Caco-2 (cell line): ENCODE results near the gene TPM4. TPM values are rescaled to one million over a fixed set of nuclear protein-coding genes. Genes with fewer than 3 reads are reported as not detected.
"Not testable (repeated sequence)": the region's sequence is repeated elsewhere in the genome, so short reads cannot be mapped to it uniquely, and the experiment has no call there.

Experiments
- BruUV-seq: library from RNA; stranded (reverse); fragments of 400-500 nt; replicated peaks from 2 replicates; lab custom pipeline; 2021; lab: Mats Ljungman, UMichigan
- CTCF ChIA-PET: fragments of 300-600 bp; sonication (Branson Sonifier 250); formaldehyde crosslinking; loops from one replicate; lab custom pipeline; 2022; ENCODE audit warnings: antibody characterized with exemption; lab: Charles Lee
- POLR2A ChIA-PET: fragments of 300-600 bp; sonication (Branson Sonifier 250); formaldehyde crosslinking; loops from one replicate; lab custom pipeline; 2022; ENCODE audit warnings: antibody characterized with exemption; lab: Charles Lee
- DNase-seq, 2 experiments: peaks; one replicate each; pipeline versions ENCODE4 v3.0.0 to v3.0.0-alpha.2; 2020 to 2022
- H3K27me3 ChIP-seq: replicated peaks from 2 replicates; pipeline ENCODE4 v1.6.0; 2011; ENCODE audit warnings: low read length; ENCODE audit not compliant: control insufficient read depth, insufficient read depth
- H3K36me3 ChIP-seq: 2 replicates; pipeline ENCODE4 v1.5.1; 2011; ENCODE audit warnings: low read length; ENCODE audit not compliant: control insufficient read depth, insufficient read depth
- H3K4me1 ChIP-seq: fragments of 250-450 bp; sonication (Bioruptor Pico); 2 replicates; pipeline ENCODE4 v1.5.1; 2020; ENCODE audit warnings: mild to moderate bottlenecking
- H3K4me3 ChIP-seq: 2 replicates; pipeline ENCODE4 v1.5.1; 2011; ENCODE audit warnings: low read depth, mild to moderate bottlenecking, control low read depth, low read length
- H3K9me3 ChIP-seq: fragments of 250-450 bp; sonication (Bioruptor Pico); 2 replicates; pipeline ENCODE4 v1.5.1; 2020; ENCODE audit warnings: mild to moderate bottlenecking, moderate library complexity
- H3K27ac Mint-ChIP-seq: one replicate; pipeline ENCODE4 v1.8.0; 2022; ENCODE audit warnings: mixed read lengths; ENCODE audit not compliant: unreplicated experiment
- H3K27me3 Mint-ChIP-seq: one replicate; pipeline ENCODE4 v1.8.0; 2022; ENCODE audit warnings: mixed read lengths; ENCODE audit not compliant: insufficient read depth, unreplicated experiment
- H3K36me3 Mint-ChIP-seq: one replicate; pipeline ENCODE4 v1.8.0; 2022; ENCODE audit warnings: mild to moderate bottlenecking, mixed read lengths; ENCODE audit not compliant: insufficient read depth, unreplicated experiment
- H3K4me1 Mint-ChIP-seq: one replicate; pipeline ENCODE4 v1.8.0; 2022; ENCODE audit warnings: low read depth, mixed read lengths; ENCODE audit not compliant: unreplicated experiment
- H3K4me3 Mint-ChIP-seq: one replicate; pipeline ENCODE4 v1.8.0; 2022; ENCODE audit warnings: mild to moderate bottlenecking, moderate library complexity, mixed read lengths; ENCODE audit not compliant: unreplicated experiment
- H3K9me3 Mint-ChIP-seq: one replicate; pipeline ENCODE4 v1.8.0; 2022; ENCODE audit warnings: mixed read lengths; ENCODE audit not compliant: unreplicated experiment
- CTCF ChIP-seq, 2 experiments: fragments of 200-600 bp in 1 of 2; IDR thresholded peaks; 1 replicate in 1 of 2; 2 replicates in 1 of 2; pipeline versions ENCODE4 v1.5.1 to v1.8.0; 2011 to 2022; ENCODE audit warnings: antibody characterized with exemption in 1 of 2, control low read depth in 1 of 2, inconsistent platforms in 1 of 2, low read depth in 1 of 2, low read length in 1 of 2, mild to moderate bottlenecking in 1 of 2, moderate library complexity in 1 of 2; ENCODE audit not compliant: insufficient read depth in 1 of 2, severe bottlenecking in 1 of 2, unreplicated experiment in 1 of 2
- intact Hi-C: fragments of 100-400 bp; cut with micrococcal nuclease; formaldehyde crosslinking; loops from one replicate; pipeline ENCODE4 v1.10.0; 2022; ENCODE audit not compliant: unreplicated experiment
- total RNA-seq: library from RNA; stranded (reverse); gene quantifications from 2 replicates; pipeline ENCODE4 v1.2.3, GENCODE V29; 2022

TPM4 gene
- total RNA-seq, 1 experiment from 2014 or later, result 368 TPM

GRCh38 chr19:16098821-16099220, 22.5 kb downstream of the TPM4 start:
- H3K4me1 Mint-ChIP-seq, result peaks cover 41% of the 10 kb centered on the region
- H3K27ac Mint-ChIP-seq, result peak overlapping the region; percentile 91
- Histone ChIP-seq H3K9me3 (0 out of 2 replicates have a peak, but pooled peaks cover 3% of the 10 kb centered on the region), H3K4me3 (no peak overlapping the region), H3K27me3 (no peaks in the 10 kb centered on the region), H3K4me1 (peaks cover 83% of the 10 kb centered on the region), H3K36me3 (peaks cover 3% of the 10 kb centered on the region)
- no peak for DNase-seq
- no peaks in the 10 kb centered on the region for H3K27me3 Mint-ChIP-seq
- BruUV-seq, result no TSS peak
- H3K9me3 Mint-ChIP-seq, result no peaks in the 10 kb centered on the region
- H3K4me3 Mint-ChIP-seq, result peak overlapping the region; percentile 59
- peaks cover 100% of the 10 kb centered on the region for H3K36me3 Mint-ChIP-seq
- CTCF ChIA-PET, result no interaction called here
- POLR2A ChIA-PET, result no interaction called here
- no peak for TF ChIP-seq CTCF (IDR thresholded peaks at IDR 0.05; ENCODE audit: insufficient read depth in 1 of 2, low read depth in 1 of 2, low read length in 1 of 2, severe bottlenecking in 1 of 2, unreplicated experiment in 1 of 2)
- intact Hi-C loops, result loop anchor here (1.0 kb wide), 1 partner anchor 12 kb away; the partner anchor contains the start of gene RAB8A

GRCh38 chr19:16099314-16099965, 23.1 kb downstream of the TPM4 start:
- DNase-seq, H3K9me3 ChIP-seq, BruUV-seq, H3K27me3 Mint-ChIP-seq, H3K4me3 ChIP-seq, CTCF ChIA-PET, intact Hi-C loops, H3K27me3 ChIP-seq, POLR2A ChIA-PET, H3K9me3 Mint-ChIP-seq, H3K36me3 ChIP-seq: not testable (repeated sequence)
- Mint-ChIP-seq H3K4me3 (peak overlapping the region; percentile 27), H3K27ac (peak overlapping the region; percentile 94), H3K4me1 (peaks cover 41% of the 10 kb centered on the region), H3K36me3 (peaks cover 100% of the 10 kb centered on the region)
- peaks cover 77% of the 10 kb centered on the region for H3K4me1 ChIP-seq

DNA sequence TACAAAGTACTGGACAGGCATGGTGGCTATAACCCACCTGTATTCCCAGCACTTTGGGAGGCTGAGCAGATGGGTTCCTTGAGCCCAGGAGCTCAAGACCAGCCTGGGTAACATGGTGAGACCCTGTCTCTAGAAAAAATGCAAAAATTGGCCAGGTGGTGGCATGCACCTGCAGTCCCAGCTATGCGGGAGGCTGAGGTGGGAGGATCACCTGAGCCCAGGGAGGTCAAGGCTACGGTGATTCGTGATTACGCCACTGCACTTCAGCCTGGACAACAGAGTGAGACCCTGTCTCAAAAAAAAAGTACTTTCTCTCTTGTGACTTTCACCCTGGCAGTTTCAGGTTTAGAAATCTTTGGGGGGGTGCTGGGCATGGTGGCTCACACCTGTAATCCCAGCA, 24.2 kb downstream of the TPM4 start:
- H3K27me3 Mint-ChIP-seq, result no peaks in the 10 kb centered on the region
- no peak overlapping the region for H3K4me3 Mint-ChIP-seq
- intact Hi-C loops, result no loop called here
- peaks cover 3% of the 10 kb centered on the region for H3K36me3 ChIP-seq
- no peaks in the 10 kb centered on the region for H3K9me3 ChIP-seq
- CTCF ChIA-PET, result no interaction called here
- H3K36me3 Mint-ChIP-seq, result peaks cover 93% of the 10 kb centered on the region
- H3K27me3 ChIP-seq, result no peaks in the 10 kb centered on the region
- peaks cover 32% of the 10 kb centered on the region for H3K4me1 Mint-ChIP-seq
- POLR2A ChIA-PET, result no interaction called here
- no peaks in the 10 kb centered on the region for H3K9me3 Mint-ChIP-seq
- no TSS peak for BruUV-seq
- peaks cover 66% of the 10 kb centered on the region for H3K4me1 ChIP-seq
- no peak overlapping the region for H3K4me3 ChIP-seq
- H3K27ac Mint-ChIP-seq, result no peak overlapping the region
- no peak for DNase-seq
- TF ChIP-seq CTCF (IDR thresholded peaks at IDR 0.05; ENCODE audit: insufficient read depth in 1 of 2, low read depth in 1 of 2, low read length in 1 of 2, severe bottlenecking in 1 of 2, unreplicated experiment in 1 of 2), result no peak
